HTERT RPE-1 (cell line): Measurements from ENCODE around the gene LRRC49.
"Not testable (repeated sequence)": the region's sequence is repeated elsewhere in the genome, so short reads cannot be mapped to it uniquely, and the experiment has no call there.

ENCODE experiments used
- in situ Hi-C: fragments of 300-500 bp; cut with MboI; formaldehyde crosslinking; loops from 4 replicates; pipeline ENCODE4 v1.14.3; 2020; ENCODE audit warnings: low sequenced_read_pairs

The LRRC49 gene

DNA sequence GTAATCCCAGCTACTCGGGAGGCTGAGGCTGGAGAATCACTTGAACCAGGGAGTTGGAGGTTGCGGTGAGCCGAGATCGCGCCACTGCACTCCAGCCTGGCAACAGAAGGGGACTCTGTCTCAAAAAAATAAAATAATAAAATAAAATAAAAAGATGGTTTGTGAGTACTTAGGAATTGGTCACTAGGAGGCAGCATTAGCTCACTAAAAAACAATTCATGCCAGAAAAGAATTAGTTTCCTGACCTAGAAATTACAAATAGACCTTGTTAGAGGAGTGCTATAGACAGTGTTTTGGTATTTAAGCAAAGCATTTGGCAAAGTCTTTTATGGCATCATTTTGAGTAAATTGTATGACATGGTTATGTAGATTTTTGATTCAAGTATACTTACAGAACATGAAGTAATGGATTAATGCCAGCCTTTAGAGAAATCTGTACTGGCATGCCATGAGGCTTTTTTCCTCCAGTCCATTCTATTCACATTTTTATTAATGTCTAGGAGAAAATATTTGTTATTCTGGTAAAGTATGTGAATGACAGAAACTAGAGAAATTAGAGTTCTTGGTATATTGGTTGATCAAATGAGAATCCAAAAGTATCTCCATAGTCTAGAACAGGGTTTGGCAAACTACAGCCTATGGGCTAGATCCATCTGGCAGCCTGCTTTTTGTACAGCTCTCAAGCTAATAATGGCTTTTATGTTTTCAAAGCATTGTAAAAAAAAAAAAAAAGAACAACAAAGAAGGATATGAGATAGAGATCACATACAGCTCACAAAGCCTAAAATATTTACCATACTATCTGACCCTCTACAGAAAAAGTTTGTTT, 81.6 kb downstream of the LRRC49 start:
- in situ Hi-C loops: no loop called here

DNA sequence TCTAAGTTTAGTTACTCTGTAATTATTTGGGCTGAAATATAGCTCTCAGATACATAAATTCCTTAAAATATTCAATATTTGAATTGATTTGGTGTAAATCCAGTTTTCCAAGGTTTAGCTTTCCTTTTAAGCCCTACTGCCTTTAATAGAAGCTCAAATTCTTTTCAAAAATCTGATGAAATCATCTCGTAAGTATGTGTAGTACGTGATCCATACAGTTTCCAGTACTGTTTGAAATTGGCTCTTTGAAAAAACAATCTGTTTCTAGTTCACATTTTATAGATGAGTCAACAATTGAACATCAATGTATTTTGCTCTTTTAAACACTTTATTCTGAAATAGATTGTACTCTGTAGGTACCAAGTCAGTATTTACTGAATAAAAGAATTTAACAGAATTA, 84.2 kb downstream of the LRRC49 start:
- in situ Hi-C loops: no loop called here

DNA sequence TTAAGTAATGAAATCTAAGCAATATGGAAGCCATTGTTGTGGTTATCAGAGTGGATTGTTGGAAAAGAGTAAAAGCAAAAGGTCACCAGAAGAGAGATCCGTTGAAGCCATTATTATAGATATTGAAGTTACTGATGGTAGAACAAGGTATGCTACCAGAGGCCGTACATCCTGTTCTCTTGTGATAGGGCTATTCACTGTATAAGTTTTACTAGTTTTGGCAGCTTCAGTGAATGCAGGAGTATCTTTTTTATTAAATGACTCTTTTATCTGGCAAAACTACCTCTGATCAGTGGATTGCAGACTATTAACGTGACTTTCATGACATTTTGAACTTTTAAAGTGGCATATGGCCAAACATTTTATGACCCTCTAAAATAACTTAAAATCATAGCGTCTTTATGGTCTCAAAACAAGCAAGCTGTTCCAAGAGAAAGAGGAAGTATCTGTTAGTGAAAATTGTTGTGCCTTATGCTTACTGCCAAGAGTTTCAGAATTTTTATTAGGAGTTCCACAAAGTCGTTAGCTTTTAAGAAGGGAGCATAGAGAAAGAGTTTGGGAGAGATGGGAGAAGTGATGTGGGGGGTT, 102.9 kb downstream of the LRRC49 start:
- in situ Hi-C loops: no loop called here

DNA sequence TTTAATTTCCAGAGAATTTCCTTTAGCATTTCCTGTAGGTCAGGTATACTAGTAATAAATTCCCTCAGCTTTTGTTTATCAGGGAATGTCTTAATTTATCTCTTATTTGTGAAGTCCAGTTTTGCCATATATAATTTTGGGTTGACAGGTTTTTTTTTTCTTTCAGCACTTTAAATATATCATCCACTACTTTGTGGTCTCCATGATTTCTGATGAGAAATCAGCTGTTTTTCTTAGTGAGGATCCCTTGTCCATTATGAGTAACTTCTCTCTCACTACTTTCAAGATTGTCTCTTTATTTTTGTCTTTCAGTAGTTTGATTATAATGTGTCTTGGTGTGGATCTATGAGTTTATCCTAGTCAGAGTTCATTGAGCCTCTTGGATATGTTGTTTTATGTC, 105.7 kb downstream of the LRRC49 start:
- in situ Hi-C loops: no loop called here

DNA sequence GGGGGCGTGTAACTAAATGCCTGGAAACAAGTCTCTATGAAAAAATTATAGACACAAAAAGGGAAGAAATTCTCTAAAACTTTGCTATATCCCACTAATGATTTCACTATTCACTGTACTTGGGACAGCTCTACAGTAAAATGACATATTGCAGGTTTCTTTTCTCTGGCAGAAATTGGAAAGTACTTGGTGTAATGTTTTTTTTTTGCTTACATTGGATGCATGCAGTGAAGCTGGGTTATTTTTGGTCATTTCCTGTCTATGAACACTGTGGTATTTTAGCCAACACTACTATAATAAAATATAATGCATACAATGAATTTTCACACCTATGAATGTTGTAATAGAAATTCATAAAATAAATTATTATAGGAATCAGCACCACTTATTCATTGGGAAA, 109.7 kb downstream of the LRRC49 start:
- in situ Hi-C loops: no loop called here

DNA sequence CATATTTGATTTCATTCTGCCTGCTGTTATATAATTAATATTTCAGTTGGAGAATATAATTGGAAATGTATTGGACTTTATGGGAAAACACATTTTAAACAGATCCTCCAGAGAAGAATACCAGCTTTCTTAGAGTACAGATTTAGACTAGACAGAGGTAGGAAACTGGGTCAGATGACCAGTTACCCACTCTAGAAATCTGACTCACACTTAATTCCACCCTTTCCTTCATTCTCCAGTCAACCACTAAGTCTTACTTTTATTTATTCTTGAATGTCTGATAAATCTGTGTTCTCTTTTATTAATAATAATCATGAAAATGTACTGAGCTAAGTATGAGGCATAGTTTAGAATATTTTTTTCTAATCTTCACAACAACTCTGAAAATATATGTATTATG, 110.7 kb downstream of the LRRC49 start:
- in situ Hi-C loops: no loop called here

DNA sequence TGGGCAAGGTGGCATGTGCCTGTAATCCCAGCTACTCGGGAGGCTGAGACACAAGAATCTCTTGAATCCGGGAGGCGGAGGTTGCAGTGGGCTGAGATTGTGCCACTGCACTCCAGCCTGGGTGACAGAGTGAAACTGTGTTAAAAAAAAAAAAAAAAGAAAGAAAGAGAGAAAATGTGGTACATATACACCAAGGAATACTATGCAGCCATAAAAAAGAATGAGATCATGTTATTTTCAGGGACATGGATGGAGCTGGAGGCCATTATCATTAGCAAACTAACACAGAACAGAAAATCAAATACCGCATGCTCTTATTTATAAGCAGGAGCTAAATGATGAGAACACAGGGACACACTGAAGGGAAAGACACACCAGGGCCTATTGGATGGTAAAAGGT, 111.9 kb downstream of the LRRC49 start:
- in situ Hi-C loops: not testable (repeated sequence)

DNA sequence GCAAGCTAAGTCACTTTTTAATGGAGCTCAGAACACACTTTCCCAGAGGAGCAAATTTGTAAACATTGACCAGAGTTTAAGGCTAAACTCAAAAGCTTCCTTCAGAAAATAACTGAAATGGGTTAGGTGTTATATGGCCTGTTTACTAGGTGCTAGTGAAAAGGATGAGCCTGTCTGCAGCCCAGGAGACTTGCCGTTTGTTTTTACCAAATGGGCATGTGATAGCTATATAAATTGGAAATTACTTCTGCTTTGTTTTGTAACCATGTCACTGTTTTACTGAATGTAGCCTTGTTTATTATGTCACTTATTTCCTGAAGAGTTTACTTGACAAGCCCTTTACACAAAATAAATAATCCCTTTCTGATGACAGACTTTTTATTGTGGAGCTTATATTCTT, 113.3 kb downstream of the LRRC49 start:
- in situ Hi-C loops: no loop called here

DNA sequence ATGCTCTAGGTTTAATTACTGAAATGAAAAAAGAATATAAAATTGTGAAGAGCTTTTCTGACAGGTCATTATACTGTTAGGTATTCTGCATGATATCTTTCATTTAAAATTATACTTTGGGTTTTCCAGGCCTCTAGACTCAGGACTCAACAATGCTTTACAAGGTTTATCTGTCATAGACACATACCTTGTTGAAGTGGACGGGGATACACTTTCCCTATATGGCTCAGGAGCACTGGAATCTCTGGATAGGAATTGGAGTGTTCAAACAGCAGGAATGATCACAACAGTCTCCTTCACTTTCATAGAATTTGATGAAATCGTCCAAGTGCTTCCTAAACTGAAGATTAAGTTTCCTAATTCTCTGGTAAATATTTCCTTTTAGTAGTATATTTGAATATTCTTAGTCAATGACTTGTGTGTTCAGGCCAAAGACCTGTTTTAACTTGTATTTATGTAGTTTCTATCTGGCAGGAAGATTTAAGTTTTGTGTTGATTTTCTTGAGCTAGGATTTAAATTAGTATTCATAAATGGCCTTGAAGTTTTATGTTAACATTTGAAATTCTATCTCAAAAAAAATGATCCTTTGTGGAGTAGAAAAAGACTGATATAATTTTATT, 115.7 kb downstream of the LRRC49 start:
- in situ Hi-C loops: no loop called here

DNA sequence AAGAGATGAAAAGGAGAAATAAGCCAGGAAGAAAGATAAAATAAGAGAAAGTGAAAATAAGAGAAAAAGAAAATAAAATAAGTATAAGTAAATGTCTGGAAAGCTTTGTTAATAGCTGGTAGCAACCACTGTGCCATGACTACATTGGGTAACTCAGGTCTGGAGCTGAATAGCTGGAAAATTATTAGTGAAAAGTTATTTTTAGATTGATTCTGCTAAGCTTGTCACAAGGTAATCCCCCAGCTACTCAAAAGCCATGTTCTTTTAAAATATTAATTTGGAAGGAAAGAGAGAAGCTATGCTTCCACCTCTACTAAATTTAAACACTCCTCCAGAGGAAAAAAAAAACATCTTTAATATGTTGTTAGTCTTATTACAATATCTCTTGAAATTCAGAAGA, 117.8 kb downstream of the LRRC49 start:
- in situ Hi-C loops: no loop called here

DNA sequence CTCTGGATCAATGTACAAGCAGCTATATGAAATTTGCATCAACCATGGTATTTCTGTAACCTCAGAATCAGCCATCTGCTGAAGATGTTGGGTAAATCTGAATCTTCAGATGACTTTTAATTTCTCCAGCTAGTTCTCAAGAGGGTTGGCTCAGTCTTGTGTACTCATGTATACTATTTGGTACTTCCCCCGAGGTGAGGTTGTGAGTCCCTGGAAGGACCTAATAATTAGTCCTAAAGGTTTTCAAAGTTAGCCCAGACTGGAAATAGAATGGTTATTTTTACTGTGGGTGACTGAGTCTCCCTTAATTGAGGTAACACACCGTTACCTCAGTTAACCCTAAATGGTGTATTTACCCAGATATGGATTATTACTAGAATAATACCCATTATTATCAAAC, 118.4 kb downstream of the LRRC49 start:
- in situ Hi-C loops: no loop called here

DNA sequence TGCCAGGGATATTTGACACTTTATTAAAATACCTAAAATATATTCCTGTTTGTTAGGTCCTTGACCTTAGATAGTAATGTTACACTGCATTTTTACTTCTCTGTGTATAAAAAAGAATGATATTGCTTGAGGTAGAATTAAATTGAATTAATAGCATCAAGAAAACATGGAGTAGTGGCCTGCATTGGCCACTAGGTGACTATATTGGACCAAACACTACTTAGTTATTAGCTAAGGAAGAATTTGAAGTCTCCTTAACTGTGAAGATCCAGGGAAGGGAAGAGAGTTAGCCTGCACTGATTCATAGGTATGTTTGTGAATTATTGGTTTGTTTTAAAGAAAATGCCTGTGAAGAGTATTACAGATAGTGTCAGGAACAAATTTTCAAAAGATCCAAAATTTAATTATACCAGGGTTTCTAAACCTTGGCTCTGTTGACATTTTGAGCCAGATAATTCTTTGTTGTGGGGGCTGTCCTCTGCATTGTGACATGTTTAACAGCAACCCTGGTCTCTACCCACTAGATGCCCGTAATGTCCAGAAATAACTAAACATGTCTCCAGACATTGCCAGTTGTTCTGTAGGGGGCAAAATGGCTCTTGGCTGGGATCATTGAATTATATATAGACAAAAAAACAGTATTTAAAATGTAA, 119.0 kb downstream of the LRRC49 start:
- in situ Hi-C loops: no loop called here

DNA sequence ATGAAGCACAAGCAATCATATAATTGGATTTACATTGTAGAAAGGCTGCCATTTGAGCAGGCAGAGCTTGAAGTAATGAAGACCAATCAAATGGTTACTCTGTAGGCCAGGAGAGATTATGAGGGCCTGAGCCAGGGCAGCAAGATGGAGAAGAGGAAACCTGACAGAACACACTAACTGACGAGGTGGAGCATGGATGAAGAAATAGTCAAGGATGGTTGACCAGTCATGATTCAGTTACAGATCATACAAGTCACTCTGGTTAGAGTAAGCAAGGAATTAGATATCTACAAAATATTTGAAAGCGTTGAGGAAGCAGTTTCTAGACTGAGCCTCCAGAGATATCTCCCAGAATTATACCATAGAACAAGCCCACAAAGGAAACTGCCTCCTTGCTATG, 120.8 kb downstream of the LRRC49 start:
- in situ Hi-C loops: no loop called here

DNA sequence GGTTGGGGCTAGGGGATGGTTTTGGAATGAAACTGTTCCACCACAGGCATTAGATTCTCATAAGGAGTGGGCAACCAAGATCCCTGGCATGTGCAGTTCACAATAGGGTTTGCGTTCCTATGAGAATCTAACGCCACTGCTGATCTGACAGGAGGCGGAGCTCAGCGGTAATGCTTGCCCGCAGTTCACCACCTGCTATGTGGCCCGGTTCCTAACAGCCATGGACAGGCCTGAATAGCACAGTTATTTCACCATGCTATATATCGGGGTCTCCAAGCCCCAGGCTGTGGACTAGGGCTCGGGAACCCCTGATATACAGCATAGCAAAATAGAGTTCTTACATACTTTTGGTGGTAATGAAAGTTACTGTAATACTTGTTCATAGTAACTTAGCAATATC, 122.7 kb downstream of the LRRC49 start:
- in situ Hi-C loops: no loop called here

DNA sequence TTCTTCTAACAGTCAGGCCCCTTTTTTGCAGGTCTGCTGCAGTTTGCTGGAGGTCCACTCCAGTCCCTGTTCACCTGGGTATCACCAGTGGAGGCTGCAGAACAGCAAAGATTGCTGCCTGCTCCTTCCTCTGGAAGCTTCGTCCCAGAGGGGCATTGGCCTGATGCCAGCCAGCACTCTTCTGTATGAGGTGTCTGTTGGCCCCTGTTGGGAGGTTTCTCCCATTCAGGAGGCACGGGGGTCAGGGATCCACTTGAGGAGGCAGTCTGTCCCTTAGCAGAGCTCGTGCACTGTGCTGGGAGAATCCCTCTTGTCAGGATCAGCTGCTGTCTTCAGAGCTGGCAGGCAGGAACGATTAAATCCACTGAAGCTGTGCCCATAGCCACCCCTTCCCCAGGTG, 138.6 kb downstream of the LRRC49 start:
- in situ Hi-C loops: not testable (repeated sequence)

DNA sequence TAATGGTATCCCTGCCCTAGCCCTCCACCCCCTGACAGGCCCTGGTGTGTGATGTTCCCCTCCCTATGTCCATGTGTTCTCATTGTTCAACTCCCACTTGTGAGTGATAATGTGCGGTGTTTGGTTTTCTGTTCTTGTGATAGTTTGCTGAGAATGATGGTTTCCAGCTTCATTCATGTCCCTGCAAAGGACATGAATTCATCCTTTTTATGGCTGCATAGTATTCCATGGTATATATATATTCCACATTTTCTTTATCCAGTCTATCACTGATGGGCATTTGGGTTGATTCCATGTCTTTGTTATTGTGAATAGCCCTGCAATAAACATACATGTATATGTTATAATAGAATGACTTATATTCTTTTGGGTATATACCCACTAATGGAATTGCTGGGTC, 142.9 kb downstream of the LRRC49 start:
- in situ Hi-C loops: not testable (repeated sequence)

DNA sequence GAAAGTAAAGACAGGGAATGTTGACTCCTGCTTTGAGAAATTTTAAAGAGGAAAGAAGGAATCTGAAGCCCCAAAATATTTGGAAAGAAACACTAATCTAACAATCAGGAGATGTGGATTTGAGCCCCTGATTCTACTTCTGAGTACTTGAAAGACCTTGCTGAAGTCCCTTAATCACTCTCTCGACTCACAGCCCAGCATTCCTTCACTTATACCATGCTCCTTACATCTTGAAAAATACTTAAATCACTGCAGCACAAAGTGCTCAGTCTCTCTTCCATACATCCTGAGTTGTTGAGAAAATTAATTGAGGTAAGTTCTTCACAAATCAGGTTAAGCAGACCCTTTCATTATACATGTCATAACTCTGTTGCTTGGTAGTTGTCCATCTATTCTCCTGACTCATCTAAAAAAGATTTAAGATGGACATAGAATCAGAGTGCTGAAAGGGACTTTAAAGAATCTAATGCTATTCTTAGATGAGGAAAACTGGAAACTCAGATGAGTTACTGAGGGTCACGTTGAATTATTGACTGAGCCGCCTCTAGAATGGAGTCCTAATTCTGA, 149.8 kb downstream of the LRRC49 start:
- in situ Hi-C loops: no loop called here

DNA sequence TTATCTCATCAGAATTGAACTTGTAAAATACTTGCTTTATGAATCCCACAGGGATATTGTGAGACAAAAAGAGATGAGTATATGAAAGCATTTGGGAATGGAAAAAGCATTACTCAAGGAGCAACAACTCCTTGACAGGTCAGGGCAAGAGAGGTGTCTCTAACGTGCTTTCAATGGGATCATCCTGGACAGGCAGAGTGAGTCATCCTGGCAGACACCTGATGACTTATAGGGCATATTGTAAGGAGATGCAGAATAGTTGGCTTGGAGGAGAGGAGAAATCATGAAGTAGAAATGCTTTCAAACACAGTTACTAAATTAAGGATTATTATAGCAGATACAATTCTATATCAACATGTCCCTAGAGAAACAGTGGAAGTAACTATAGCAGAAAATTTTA, 150.7 kb downstream of the LRRC49 start:
- in situ Hi-C loops: no loop called here

DNA sequence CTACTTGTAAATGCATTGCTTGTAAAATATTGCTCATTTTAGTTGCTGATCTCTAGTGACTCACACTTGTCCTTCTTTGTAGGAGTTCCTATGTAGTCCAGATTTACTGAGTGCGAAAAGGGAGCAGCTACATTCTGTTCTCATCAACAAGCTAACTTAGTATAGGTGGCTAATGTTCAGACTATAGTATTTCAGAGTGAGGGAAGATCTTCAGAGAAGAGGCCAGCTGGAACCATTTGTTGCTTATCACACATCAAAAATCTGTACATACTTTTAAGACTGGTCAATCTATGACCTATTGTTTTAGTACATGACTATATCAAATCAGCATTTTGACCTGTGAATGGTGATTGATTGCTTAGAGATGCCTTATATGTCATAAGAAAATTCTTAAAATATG, 151.4 kb downstream of the LRRC49 start:
- in situ Hi-C loops: no loop called here

DNA sequence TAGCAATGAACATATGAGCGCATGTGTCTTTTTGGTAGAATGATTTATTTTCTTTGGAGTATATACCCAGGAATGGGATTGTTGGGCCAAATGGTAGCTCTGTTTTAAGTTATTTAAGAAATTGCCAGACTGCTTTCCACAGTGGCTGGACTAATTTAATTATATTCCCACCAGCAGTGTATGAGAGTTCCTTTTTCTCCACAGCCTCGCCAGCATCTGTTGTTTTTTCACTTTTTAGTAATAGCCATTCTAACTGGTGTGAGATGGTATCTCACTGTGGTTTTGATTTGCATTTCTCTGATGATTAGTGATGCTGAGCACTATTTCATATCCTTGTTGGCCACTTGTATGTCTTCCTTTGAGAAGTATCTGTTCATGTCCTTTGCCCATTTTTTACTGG, 153.5 kb downstream of the LRRC49 start:
- in situ Hi-C loops: not testable (repeated sequence)

DNA sequence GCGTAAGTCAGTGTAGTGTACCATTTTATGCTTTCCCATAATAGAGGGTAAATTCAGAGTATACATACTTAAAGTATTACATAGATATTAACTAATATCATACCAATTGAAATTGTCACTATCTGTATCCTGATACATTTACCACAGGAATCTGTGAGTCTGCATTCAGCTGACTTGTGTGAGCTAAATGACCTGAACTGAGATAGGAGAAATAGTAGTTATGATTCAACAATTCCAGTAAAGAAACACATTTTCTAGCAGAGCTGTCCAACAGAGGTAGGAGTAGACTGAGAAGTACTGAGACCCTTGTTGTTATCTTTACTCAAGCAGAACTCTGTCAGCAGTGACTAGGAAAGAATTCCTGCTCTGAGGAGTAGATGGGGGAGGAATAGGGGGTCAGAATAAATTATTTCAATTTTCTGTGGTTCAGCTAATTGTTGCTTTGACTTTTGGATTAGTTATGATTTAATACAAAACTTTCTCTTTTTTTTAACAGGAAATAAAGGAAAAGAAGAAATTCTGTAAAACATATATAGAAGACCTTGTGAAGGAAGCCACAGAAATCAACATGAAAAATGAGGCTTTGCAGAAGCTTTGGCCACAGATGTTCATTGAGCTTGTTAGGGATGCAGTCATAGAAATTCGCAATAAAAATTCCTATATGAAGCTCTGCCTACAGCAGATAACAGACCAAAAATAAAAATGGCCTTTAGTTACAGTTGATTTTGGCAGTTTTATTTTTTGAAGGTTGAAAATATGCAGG, 156.5 kb downstream of the LRRC49 start:
- in situ Hi-C loops: no loop called here
